Fibroblast of skin of scalp (primary cell): ENCODE measurements around the gene ANAPC2.

Experiments used
- DNase-seq: peaks from one replicate; pipeline ENCODE4 v3.0.0-alpha.2; 2013

ANAPC2 gene

DNA sequence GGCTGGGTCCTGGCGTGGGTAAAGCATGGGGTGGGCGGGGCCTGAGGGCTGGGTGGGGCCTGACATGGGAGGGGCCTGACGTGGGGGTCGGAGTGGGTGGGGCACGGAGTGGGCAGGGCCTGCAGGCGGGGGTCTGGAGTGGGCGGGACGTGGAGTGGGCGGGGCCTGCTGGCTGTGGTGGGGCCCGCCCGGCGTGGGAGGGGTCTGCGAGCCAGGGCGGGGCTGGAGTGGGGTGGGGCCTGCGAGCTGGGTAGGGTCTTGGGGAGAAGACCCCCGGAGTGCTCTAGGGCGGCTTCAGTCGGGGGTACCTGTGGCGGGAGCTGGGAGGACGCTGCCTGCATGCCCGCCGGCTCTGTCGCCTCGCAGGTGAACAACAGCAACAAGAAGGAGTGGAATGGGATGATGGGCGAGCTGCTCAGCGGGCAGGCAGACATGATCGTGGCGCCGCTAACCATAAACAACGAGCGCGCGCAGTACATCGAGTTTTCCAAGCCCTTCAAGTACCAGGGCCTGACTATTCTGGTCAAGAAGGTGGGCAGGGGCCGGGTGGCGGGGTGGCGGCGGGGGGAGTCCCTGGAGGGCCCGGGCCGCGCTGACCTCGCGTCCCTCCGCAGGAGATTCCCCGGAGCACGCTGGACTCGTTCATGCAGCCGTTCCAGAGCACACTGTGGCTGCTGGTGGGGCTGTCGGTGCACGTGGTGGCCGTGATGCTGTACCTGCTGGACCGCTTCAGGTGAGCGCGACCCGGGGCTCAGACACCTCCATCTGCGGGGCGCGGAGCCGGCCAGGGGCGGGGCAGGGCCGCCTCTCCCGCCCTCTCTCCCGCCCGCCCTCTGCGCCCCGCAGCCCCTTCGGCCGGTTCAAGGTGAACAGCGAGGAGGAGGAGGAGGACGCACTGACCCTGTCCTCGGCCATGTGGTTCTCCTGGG is 26.5 kb downstream of the ANAPC2 start:
- no peak for DNase-seq

DNA sequence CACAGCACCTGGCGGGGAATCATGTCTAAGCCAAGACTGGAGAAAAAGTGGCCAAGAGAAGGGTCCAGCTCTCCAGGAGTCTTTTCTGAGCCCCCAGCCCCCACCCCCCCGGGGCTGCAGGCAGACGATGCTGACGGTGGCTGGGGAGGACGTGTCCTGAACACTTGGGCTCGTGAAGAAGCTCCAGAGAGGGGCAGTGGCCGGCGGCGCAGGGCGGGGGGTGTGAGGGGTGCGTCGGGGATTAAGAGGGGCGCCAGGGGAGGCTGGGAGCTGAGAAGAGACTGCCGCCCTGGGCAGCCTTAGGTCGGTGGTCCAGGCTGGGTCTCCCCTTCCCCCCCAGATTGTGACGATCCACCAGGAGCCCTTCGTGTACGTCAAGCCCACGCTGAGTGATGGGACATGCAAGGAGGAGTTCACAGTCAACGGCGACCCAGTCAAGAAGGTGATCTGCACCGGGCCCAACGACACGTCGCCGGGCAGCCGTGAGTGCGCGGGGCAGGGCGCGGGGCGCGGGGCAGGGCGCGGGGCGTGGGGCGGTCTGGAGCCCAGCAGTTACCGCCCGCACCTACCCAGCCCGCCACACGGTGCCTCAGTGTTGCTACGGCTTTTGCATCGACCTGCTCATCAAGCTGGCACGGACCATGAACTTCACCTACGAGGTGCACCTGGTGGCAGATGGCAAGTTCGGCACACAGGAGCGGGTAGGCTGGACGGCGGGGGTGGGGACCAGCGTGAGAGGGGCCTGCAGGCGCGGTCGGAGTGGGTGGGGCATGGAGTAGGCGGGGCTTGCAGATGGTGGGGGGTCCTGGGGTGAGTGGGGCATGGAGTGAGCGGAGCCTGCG is 27.4 kb downstream of the ANAPC2 start:
- no peak for DNase-seq

- DNase-seq, result no peak
Observed at GRCh38 chr9:137160054-137160425, 28.3 kb downstream of the ANAPC2 start.

- DNase-seq, result no peak
Observed at GRCh38 chr9:137159105-137160053, 29.0 kb downstream of the ANAPC2 start.

DNA sequence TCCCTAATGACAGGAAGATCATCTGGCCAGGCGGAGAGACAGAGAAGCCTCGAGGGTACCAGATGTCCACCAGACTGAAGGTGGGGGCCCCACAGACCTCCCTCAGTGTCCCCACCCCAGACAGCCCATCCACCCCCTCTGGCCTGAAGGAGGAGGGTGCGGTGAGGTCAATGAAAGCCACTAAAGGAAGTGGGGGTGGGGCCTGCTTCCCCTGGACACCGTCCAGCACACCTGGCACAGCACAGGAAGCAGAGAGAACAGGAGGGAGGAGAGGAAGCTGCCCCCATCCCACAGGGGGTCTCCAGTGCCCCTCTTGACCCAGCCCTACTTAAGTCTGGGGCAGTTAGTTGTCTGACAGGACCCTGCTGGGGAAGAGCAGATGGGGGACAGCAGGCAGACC is 29.7 kb downstream of the ANAPC2 start:
- DNase-seq, result no peak

DNA sequence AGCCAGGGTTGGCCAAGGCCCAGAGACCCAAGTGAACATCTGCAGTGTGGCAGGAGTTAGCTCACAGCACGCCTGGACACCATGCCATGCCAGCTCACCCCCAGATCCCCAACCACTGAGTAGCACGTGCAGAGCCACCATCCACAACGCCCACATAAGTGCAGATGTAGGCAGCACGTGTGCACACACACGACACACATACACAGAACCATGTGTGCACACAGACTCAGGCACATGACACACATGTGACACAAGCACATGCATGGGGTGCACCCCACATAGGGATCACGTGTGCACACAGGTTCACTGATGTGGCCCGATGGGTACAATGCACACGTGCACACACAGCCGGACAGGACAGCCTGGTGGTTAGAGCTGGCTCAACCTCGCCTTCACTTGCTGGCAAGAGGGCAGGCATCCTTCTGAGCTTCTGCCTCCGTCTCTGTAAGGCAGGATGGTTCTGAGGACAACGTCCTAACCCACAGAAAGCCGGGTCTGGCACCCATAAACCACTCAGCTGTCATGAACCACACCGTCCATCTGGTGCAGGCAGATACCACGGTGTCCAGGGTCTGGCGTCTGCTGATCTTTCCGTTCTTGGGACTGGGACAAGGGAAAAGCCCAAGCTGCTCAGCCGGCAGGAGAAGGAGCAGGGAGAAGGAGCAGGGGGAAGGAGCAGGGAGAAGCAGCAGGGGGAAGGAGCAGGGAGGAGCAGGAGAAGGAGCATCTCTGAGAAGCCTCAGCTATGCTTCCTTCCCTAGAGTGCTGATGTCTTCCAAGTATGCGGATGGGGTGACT is 30.5 kb downstream of the ANAPC2 start:
- no peak for DNase-seq

DNA sequence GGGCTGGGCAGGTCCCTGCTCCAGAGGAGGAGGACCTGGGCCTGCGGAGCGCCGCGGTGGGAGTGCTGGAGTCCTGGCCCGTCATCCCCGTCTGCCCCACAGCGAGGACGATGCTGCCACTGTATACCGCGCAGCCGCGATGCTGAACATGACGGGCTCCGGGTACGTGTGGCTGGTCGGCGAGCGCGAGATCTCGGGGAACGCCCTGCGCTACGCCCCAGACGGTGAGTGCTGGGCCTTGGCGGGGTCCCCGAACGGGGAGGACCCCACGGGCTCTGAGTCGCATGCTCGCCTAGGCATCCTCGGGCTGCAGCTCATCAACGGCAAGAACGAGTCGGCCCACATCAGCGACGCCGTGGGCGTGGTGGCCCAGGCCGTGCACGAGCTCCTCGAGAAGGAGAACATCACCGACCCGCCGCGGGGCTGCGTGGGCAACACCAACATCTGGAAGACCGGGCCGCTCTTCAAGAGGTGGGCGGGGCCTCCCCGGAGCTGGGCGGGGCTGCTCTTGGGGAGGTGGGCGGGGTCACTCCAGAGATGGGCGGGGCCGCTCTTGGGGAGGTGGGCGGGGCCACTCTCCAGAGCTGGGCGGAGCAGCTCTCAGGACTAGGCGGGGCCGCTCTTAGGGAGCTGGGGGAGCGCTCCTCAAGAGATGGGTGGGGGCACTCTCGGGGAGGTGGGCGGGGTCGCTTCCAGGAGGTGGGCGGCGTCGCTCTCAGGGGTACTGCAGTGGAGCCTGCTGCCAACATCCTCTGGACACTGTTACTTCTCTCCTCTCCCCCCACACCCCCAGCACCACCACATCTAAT is 31.6 kb downstream of the ANAPC2 start:
- DNase-seq, result peak; percentile 42

DNA sequence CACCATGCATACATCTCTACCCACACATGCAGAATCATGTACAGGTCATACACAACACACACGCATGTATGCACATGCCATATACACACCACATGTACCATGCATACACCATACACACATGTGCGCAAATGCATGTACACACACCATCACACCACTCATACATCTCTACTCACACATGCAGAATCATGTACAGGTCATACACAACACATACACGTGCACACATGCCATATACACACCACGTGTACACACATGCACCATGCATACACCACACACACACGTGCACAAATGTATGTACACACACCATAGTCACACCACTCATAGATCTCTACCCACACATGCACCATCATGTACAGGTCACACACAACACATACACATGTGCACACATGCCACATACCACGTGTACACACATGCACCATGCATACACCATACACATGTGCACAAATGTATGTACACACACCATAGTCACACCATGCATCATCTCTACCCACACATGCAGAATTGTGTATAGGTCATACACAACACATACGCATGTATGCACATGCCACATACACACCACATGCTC is 35.4 kb downstream of the ANAPC2 start:
- DNase-seq, result no peak

- DNase-seq, result peak; percentile 46
Observed at GRCh38 chr9:137150617-137151457, 37.5 kb downstream of the ANAPC2 start.

DNA sequence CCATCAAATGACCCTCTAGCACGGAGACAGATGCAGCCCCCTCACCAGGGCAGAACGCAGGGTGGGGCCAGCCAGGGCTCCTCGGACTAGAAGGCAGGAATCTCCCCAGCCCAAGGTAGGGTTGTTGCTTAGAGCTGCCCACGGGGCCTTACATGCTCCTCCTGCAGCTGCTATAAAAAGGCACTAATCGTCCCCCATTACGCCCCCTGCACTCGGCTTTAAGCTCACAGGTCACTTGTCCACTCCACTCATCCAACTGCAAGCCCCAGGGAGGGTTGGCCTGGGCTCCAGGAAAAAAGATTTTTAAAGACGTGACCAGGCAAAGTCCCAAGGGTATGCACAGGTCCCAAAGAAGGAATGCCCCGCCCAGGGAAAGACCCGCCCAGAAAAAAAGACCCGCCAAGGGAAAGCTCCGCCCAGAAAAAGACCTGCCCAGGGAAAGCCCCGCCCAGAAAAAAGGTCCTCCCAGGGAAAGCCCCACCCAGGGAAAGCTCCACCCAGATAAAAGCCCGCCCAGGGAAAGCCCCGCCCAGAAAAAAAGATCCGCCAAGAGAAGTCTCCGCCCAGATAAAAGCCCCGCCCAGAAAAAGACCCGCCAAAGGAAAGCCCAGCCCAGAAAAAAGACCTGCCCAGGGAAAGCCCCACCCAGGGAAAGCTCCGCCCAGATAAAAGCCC is 38.3 kb downstream of the ANAPC2 start:
- DNase-seq, result no peak

GRCh38 chr9:137149363-137149762 is 39.0 kb downstream of the ANAPC2 start:
- DNase-seq, result no peak

- DNase-seq, result no peak
Observed at GRCh38 chr9:137148661-137149060, 39.7 kb downstream of the ANAPC2 start.

DNA sequence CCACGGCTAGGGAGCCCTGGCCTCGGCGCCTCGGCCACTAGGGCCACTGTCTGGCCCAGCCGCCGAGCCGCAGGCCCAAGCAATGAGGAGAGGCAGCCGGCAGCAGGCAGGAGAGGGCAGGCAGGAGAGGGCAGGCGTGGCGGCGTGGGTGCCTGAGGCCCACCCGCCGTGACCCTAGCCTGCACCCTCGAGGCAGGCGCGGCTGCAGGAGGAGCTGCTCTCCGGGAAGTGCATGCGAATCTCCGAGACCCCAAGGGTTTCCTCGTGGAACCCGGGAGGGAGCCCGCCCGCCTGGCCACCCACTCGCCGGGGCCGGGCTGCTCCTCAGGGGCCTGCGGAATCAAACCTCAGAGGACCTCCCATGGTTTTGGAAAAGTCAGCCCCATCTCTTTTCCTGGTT is 40.1 kb downstream of the ANAPC2 start:
- DNase-seq, result no peak

- DNase-seq, result no peak
Observed at GRCh38 chr9:137147793-137148160, 40.6 kb downstream of the ANAPC2 start.

- no peak for DNase-seq
Observed at GRCh38 chr9:137147091-137147792, 41.1 kb downstream of the ANAPC2 start.

- DNase-seq, result no peak
Observed at GRCh38 chr9:137146527-137146918, 41.8 kb downstream of the ANAPC2 start.

DNA sequence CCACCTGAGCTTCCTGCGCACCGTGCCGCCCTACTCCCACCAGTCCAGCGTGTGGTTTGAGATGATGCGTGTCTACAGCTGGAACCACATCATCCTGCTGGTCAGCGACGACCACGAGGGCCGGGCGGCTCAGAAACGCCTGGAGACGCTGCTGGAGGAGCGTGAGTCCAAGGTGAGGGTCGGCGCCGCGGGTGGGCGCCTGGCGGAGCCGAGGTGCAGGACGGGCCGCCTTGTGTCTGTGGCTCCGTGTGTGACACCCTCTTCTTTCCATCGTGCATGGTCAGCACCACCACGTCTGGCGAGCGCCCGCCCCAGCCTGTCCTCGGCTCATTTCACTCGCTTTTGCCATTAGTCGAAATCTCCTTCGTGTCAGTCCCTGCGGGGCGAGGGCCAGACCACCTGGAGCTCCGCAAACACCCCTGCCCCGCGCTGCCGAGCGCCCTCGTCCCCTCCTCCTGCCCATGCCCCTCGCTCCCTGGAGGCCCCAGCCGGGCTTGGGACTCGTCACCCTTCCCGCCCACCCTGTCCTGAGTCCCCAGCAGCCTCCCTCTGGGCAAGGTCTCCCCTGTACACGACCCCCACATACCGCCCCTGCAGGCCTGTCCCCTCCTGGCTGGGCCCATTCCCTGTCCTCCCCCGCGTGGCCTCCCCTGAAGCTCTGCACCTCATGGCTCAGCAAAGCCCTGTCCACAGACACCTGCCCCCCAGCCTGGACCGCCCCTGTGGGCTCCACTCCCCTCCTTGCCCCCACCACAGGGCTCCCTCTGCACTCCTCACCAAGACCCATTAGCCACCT is 42.4 kb downstream of the ANAPC2 start:
- DNase-seq, result no peak
